ENCODE data around the gene ZNF439. TPM values are rescaled to one million over a fixed set of nuclear protein-coding genes. Genes with fewer than 3 reads are reported as not detected.

Gene ZNF439
- total and polyA plus RNA-seq, 10 of the 15 experiments (the other 5 are each of a cell fraction or from before 2014, with no cell fraction given), result 0.43 to 2.5 (median 1.2) TPM

DNA sequence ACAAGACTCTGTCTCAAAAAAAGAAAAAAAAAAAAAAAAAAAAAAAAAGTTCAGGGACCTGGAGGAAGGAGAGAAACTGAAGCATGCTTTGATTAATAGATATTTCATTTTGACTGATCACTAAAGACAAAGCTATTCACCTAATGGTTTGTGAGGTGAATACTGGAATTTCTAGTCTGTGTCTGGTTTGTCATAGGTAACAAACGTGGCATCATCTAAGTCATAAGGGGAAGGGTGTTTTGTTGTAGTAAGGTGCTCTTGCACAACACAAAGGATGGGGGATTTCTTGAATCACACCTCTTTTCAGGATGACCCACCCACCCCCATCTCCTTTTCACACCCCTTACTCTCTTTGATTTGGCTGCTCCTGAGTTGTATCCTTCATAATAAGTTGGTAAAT, 25.2 kb downstream of the ZNF439 start:
- no peaks in the 10 kb centered on the region for H4K20me1 ChIP-seq (ENCODE audit: control insufficient read depth, insufficient read depth)
- whole genome bisulfite sequencing (ENCODE audit: insufficient coverage, insufficient replicate concordance, low lambda C conversion rate, missing lambda C conversion rate), result 5% methylated on average over 1 of the region's 1 CpG
- no peak for TF ChIP-seq KLF5 (IDR thresholded peaks at IDR 0.05; ENCODE audit: partially characterized antibody)
- TF ChIP-seq, protein P1, sequence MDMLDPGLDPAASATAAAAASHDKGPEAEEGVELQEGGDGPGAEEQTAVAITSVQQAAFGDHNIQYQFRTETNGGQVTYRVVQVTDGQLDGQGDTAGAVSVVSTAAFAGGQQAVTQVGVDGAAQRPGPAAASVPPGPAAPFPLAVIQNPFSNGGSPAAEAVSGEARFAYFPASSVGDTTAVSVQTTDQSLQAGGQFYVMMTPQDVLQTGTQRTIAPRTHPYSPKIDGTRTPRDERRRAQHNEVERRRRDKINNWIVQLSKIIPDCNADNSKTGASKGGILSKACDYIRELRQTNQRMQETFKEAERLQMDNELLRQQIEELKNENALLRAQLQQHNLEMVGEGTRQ (IDR thresholded peaks at IDR 0.05; ENCODE audit: borderline replicate concordance, low read depth, low read length), result no peak
- no peak for TF ChIP-seq ZNF217 (IDR thresholded peaks at IDR 0.05)
- no peak for TF ChIP-seq JUNB (IDR thresholded peaks at IDR 0.05)
- TF ChIP-seq CBX5 (IDR thresholded peaks at IDR 0.05; ENCODE audit: low read depth), result no peak
- no peak for TF ChIP-seq NFXL1 (IDR thresholded peaks at IDR 0.05; ENCODE audit: borderline replicate concordance)
- no peak for TF ChIP-seq RBBP5 (conservative IDR thresholded peaks at IDR 0.05)
- TF ChIP-seq, protein P2, sequence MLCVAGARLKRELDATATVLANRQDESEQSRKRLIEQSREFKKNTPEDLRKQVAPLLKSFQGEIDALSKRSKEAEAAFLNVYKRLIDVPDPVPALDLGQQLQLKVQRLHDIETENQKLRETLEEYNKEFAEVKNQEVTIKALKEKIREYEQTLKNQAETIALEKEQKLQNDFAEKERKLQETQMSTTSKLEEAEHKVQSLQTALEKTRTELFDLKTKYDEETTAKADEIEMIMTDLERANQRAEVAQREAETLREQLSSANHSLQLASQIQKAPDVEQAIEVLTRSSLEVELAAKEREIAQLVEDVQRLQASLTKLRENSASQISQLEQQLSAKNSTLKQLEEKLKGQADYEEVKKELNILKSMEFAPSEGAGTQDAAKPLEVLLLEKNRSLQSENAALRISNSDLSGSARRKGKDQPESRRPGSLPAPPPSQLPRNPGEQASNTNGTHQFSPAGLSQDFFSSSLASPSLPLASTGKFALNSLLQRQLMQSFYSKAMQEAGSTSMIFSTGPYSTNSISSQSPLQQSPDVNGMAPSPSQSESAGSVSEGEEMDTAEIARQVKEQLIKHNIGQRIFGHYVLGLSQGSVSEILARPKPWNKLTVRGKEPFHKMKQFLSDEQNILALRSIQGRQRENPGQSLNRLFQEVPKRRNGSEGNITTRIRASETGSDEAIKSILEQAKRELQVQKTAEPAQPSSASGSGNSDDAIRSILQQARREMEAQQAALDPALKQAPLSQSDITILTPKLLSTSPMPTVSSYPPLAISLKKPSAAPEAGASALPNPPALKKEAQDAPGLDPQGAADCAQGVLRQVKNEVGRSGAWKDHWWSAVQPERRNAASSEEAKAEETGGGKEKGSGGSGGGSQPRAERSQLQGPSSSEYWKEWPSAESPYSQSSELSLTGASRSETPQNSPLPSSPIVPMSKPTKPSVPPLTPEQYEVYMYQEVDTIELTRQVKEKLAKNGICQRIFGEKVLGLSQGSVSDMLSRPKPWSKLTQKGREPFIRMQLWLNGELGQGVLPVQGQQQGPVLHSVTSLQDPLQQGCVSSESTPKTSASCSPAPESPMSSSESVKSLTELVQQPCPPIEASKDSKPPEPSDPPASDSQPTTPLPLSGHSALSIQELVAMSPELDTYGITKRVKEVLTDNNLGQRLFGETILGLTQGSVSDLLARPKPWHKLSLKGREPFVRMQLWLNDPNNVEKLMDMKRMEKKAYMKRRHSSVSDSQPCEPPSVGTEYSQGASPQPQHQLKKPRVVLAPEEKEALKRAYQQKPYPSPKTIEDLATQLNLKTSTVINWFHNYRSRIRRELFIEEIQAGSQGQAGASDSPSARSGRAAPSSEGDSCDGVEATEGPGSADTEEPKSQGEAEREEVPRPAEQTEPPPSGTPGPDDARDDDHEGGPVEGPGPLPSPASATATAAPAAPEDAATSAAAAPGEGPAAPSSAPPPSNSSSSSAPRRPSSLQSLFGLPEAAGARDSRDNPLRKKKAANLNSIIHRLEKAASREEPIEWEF (IDR thresholded peaks at IDR 0.05; ENCODE audit: insufficient replicate concordance, low read depth, low read length), result no peak
- no peak for TF ChIP-seq IRF4 (IDR thresholded peaks at IDR 0.05; ENCODE audit: low read depth, low read length)
- no peak for TF ChIP-seq NFYB (IDR thresholded peaks at IDR 0.05; ENCODE audit: insufficient read depth, low read depth, low read length)
- no peak for TF ChIP-seq TCF12 (IDR thresholded peaks at IDR 0.05; ENCODE audit: low read depth, low read length)
- no peak for TF ChIP-seq EZH2 (IDR thresholded peaks at IDR 0.05; ENCODE audit: borderline replicate concordance, control insufficient read depth, low read depth, low read length)
- no peak for TF ChIP-seq NR2C1 (IDR thresholded peaks at IDR 0.05)
- no peak for TF ChIP-seq JUND (IDR thresholded peaks at IDR 0.05; ENCODE audit: low read depth, low read length)
- H3K4me1 ChIP-seq (ENCODE audit: control insufficient read depth, insufficient read depth, low read length), result no peaks in the 10 kb centered on the region
- H3K4me2 ChIP-seq (ENCODE audit: control insufficient read depth, insufficient read depth), result no peak overlapping the region
- no peak overlapping the region for H3K9ac ChIP-seq (ENCODE audit: control insufficient read depth, insufficient read depth, low read length)
- H2AFZ ChIP-seq (ENCODE audit: control insufficient read depth, low read depth, low read length), result no peak overlapping the region
- ATAC-seq (no peak), FAIRE-seq (no peak), DNase-seq (ENCODE audit: low read depth, low spot score) (no peak)
- H3K4me3 ChIP-seq, result no peak overlapping the region
- peaks cover 10% of the 10 kb centered on the region; the same call in 2 of the 3 replicates for H3K9me3 ChIP-seq (replicated peaks; ENCODE audit: control insufficient read depth, insufficient read depth, low read length)
- no peak overlapping the region for H3K27ac ChIP-seq (ENCODE audit: control insufficient read depth, insufficient read depth)
- no peaks in the 10 kb centered on the region for H3K27me3 ChIP-seq (replicated peaks in 1 of 2; ENCODE audit: control insufficient read depth in 2 of 2, insufficient read depth in 2 of 2, low read length in 1 of 2)
- CTCF ChIA-PET, result interaction anchor here (0.6 kb wide), 1 partner anchor 8 kb away, joined by 3 read pairs; no protein-coding TSS in a partner anchor
- no peaks in the 10 kb centered on the region for H3K79me2 ChIP-seq (ENCODE audit: control insufficient read depth, insufficient read depth, low read length)
- SMC1A ChIA-PET (ENCODE audit: uncharacterized antibody, unreplicated experiment), result interaction anchor here (0.6 kb wide), 1 partner anchor 48 kb away, joined by 3 read pairs; no protein-coding TSS in a partner anchor
- RAD21 ChIA-PET (ENCODE audit: unreplicated experiment), result no interaction called here
- BruUV-seq (replicated peaks), result no TSS peak
- POLR2A ChIA-PET, result no interaction called here
- intact Hi-C loops (cut with micrococcal nuclease; ENCODE audit: unreplicated experiment) (no loop called here), in situ Hi-C loops (cut with MboI) (no loop called here)
- H3K36me3 ChIP-seq (ENCODE audit: control insufficient read depth in 2 of 2, insufficient read depth in 2 of 2, low read length in 1 of 2), result no peaks in the 10 kb centered on the region

All from GM12878 (cell line).